ENCODE data around the gene POLR3F. TPM values are rescaled to one million over a fixed set of nuclear protein-coding genes. Genes with fewer than 3 reads are reported as not detected.
"Not testable (repeated sequence)": the region's sequence is repeated elsewhere in the genome, so short reads cannot be mapped to it uniquely, and the experiment has no call there.

Gene POLR3F
- total RNA-seq, 1 experiment from 2014 or later, result 27.0 TPM

GRCh38 chr20:18504479-18505060 is 37.4 kb downstream of the POLR3F start:
- DNase-seq (ENCODE audit: low spot score), result no peak

DNA sequence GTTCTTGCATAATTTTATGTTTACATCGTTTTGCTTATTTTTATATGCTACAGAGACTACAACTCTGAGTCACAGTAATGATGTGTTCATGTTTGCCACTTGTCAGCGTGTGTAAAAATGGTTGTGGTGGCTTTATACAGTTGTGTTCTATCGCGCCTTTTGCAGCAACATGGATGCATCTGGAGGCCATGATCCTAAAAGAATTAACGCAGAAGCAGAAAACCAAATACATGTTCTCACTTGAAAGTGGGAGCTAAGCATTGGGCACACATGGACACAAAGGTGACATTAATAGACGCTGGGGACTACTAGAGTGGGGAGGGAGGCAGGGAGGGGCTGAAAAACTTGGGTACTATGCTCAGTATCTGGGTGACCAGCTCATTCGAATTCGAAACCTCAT is 39.6 kb downstream of the POLR3F start:
- no peak for DNase-seq (ENCODE audit: low spot score)

DNA sequence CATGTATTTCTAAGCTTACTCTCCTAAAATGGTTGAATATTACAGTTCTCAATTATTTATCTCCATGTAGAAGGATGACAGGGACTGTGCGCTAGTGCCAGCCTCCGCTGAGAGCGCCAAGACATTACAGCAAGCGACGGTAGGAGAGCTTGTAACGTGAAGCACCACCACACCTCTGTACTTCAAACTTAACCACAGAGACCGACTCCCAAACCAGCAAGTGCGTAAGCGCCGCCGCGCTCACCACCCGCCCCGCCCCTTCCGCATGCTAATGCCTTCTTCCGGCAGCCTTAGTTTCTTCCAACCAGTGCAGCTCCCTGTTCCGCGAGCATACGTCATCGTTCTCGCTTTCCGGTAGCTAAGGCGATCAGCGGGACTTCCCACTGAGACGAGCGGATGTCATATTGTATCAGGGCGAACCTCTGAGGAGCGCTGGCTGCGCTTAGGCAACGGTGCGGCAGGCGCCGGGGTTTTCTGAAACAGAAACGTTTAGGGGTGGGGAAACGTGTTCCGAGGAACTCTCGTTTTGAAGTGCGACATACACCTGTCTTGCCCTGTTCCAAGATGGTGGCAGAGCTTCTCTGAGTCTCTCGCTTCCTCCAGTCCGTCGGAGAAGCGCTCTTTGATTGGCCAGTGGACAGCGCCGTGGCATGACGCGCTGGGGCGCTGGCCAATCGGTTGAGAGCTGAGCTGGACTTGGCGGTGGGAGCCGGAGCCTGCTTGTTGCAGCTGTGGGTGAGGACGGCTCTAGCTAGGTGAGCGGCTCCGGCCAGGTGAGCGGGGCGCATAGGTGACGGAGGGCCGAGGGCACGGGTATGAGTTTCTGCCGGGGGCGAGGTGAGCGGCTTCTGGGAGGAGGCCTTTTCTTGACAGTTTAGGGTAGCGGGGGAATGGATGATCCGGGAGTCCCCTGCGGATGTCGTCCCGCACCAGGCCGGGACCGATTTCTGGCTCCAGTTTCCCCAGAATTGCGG is 40.3 kb downstream of the POLR3F start, which contains the start of gene SEC23B:
Gene SEC23B, plus strand, starts transcription at position 723 of the 974 bp plus-strand sequence. CDS start 2,896 bp downstream, outside the sequence.
- peak; percentile 97 for DNase-seq (ENCODE audit: low spot score)

DNA sequence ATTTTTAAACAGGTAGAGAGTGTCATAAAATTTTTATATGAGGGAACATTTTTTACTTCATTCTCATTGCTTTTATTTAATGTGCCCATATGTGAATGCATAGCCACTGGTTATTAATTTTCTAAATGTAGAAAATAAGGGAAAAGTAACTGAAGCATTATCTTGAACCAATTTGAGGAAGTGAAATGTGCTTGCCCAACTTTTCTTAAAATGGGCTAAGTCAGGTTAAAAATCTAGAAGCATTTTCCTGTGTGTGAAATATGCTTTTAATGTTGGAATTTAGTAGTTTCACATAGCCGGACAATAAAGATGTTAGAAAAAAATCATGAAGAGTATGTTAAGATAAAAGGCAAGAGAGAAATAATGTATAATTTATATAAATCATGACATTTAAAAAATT is 44.4 kb downstream of the POLR3F start:
- no peak for DNase-seq (ENCODE audit: low spot score)

DNA sequence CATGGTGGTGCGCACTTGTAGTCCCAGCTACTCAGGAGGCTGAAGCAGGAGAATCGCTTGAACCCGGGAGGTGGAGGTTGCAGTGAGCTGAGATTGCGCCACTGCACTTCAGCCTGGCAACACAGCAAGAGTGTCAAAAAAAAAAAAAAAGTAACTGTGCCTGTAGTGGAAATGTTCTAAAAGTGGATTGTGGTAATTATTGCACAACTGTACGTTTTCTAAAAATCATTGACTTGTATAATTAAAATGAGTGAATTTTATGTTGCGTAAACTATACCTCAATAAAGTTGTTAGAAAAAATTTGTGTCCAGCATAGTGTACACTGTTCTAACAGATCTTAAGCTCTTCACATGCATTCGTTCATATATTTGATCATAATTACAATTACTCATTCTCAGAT is 46.0 kb downstream of the POLR3F start:
- DNase-seq (ENCODE audit: low spot score), result no peak

- DNase-seq (ENCODE audit: low spot score), result no peak
Measured at GRCh38 chr20:18514127-18514526, 46.9 kb downstream of the POLR3F start.

GRCh38 chr20:18515973-18516372 is 48.8 kb downstream of the POLR3F start:
- no peak for DNase-seq (ENCODE audit: low spot score)

DNA sequence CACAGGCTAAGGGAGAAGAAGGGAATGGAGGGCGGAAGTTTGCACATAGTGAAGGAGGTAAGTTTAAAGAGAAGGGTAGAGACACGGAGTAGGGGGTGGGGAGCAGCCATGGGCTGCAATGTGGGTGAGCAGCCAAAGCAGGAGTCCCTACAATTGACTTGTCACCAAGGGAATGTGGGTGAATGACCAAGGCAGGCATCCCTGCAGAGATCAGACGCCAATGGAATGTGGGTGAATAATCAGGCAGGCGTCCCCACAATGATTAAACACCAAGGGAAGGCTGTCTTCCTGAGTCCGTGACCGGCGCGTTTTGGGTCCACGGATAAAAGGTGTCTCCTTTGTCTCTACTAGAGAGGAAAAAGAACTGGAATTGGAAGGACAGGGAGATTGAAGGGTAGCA is 54.9 kb downstream of the POLR3F start:
- peak; percentile 77 for DNase-seq (ENCODE audit: low spot score)

DNA sequence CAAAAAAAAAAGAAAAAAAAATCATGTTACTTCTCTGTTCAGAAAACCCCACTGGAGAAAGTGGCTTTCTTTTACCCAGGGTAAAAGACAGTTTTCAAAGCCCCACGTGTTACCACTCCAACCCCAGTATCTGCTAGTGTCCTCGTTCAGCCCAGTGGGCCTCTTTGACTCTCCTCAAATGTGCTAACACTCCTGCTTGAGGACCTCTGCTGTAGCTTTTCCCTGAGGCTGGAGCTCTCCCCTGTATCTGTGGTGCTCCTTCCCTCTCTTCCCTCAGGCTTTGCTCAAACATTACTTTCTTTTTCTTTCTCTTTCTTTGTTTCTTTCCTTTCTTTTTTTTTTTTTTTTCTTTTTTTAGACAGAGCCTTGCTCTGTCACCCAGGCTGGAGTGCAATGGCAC is 55.9 kb downstream of the POLR3F start:
- DNase-seq (ENCODE audit: low spot score), result no peak

GRCh38 chr20:18524646-18525045 is 57.5 kb downstream of the POLR3F start:
- peak; percentile 90 for DNase-seq (ENCODE audit: low spot score)

DNA sequence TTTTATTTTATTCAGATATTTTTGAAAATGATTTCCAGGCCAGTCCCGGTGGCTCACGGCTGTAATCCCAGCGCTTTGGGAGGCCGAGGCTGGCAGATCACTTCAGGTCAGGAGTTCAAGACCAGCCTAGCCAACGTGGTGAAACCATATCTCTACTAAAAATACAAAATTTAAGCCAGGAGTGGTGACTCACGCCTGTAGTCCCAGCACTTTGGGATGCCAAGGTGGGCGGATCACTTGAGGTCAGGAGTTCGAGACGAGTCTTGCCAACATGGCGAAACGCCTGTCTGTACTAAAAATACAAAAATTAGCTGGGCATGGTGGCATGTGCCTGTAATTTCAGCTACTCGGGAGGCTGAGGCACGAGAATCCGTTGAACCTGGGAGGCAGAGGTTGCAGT is 59.6 kb downstream of the POLR3F start:
- DNase-seq (ENCODE audit: low spot score), result not testable (repeated sequence)

- DNase-seq (ENCODE audit: low spot score), result no peak
Measured at GRCh38 chr20:18527339-18527738, 60.1 kb downstream of the POLR3F start.

DNA sequence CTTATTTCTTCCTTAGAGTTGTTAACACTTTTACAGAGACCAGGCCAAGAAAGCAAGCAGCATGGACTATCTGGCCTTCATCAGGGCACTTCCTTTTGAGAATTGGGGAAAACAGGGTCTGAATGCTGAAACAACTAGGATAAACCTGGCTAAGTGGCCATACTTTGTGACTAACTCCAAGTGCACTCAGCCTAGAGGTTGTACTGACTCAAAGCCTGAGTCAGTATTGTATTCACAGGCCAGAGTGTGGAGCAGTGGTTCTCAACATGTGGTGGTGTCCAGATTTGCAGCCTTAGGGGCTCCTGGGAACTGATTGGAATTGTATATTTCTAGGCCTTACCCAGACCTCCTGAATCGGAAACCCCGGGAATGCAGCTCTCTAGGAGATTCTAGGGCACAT is 60.6 kb downstream of the POLR3F start:
- DNase-seq (ENCODE audit: low spot score), result no peak

- DNase-seq (ENCODE audit: low spot score), result no peak
Measured at GRCh38 chr20:18529041-18529440, 61.9 kb downstream of the POLR3F start.

DNA sequence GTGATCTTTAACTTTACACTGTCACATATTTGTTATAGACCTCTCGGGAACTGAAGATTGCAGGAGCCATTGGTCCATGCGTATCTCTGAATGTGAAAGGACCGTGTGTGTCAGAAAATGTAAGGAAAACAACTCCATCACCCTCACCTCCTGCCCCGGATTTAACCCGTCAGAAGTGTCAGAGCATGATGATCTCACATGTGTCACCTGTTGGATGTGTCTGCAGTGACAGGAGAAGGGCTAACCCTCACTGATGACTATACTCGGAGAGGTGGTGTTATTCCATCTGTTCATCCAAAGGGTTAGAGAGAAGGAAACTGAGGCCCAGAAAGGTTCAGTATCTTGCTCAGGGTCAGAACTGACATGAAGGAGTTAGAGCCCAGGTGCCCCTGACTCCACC is 65.4 kb downstream of the POLR3F start:
- DNase-seq (ENCODE audit: low spot score), result no peak

GRCh38 chr20:18533491-18533890 is 66.3 kb downstream of the POLR3F start:
- DNase-seq (ENCODE audit: low spot score), result no peak

- DNase-seq (ENCODE audit: low spot score), result no peak
Measured at GRCh38 chr20:18533978-18534644, 66.9 kb downstream of the POLR3F start.

Other genes starting within 250 kb of the POLR3F start
- gene ZNF133, start 178.9 kb upstream of the POLR3F start, total RNA-seq (2014; rRNA removed; shearing (Covaris generic)), result 16.6 and 18.1 TPM in 2 replicates
- 1.7 and 2.9 TPM in 2 replicates for gene DZANK1, start 360 bp upstream of the POLR3F start, total RNA-seq (2014; rRNA removed; shearing (Covaris generic))
- 47.6 and 57.2 TPM in 2 replicates for gene RBBP9, start 29.8 kb downstream of the POLR3F start, total RNA-seq (2014; rRNA removed; shearing (Covaris generic))
- gene SEC23B, start 40.5 kb downstream of the POLR3F start, total RNA-seq (2014; rRNA removed; shearing (Covaris generic)), result 97.0 and 100 TPM in 2 replicates
- gene SMIM26, start 100.0 kb downstream of the POLR3F start, total RNA-seq (2014; rRNA removed; shearing (Covaris generic)), result 169 and 202 TPM in 2 replicates
- 142 and 154 TPM in 2 replicates for gene DTD1, start 120.7 kb downstream of the POLR3F start, total RNA-seq (2014; rRNA removed; shearing (Covaris generic))

All from A172 (cell line).